ENCODE measurements around the gene DYNC1H1. TPM values are rescaled to one million over a fixed set of nuclear protein-coding genes. Genes with fewer than 3 reads are reported as not detected.

DYNC1H1 gene
- total RNA-seq, 1 experiment from 2014 or later: 361 TPM

GRCh38 chr14:101929946-101930345 lies 34.4 kb upstream of the DYNC1H1 start:
- CTCF ChIA-PET: no interaction called here
- H2AFZ ChIP-seq (ENCODE audit: low read depth, low read length, poor library complexity, severe bottlenecking): no peak overlapping the region
- no peak overlapping the region for H3K9ac ChIP-seq (ENCODE audit: low read length)
- H3K36me3 ChIP-seq (ENCODE audit: control insufficient read depth in 1 of 2, insufficient read depth in 2 of 2, low read length in 2 of 2): no peaks in the 10 kb centered on the region
- no peak overlapping the region for H3K4me3 ChIP-seq (replicated peaks in 1 of 2; ENCODE audit: low read depth in 1 of 2, low read length in 2 of 2)
- no peak for ATAC-seq
- no peaks in the 10 kb centered on the region for H3K79me2 ChIP-seq (ENCODE audit: insufficient read depth, low read length)
- no peak for DNase-seq (ENCODE audit: low read depth, low spot score)
- H3K27me3 ChIP-seq (ENCODE audit: insufficient read depth, low read length): 0 out of 2 replicates have a peak, but pooled peaks cover under 1% of the 10 kb centered on the region
- H3K4me1 ChIP-seq (ENCODE audit: control insufficient read depth in 1 of 2, insufficient read depth in 2 of 2, low read length in 2 of 2): no peaks in the 10 kb centered on the region
- RAD21 ChIA-PET (ENCODE audit: low non-redundant PET in 1 of 2, low total read pairs in 2 of 2, uncharacterized antibody in 2 of 2, unreplicated experiment in 2 of 2): no interaction called here
- H3K9me2 ChIP-seq (ENCODE audit: insufficient read depth): no peaks in the 10 kb centered on the region
- no peak for TF ChIP-seq CBX3 (IDR thresholded peaks at IDR 0.05; ENCODE audit: low read depth)
- no peak for TF ChIP-seq ZBTB33 (IDR thresholded peaks at IDR 0.05; ENCODE audit: extremely low read depth, insufficient replicate concordance, low read length)
- TF ChIP-seq CTCF (IDR thresholded peaks at IDR 0.05 in 2 of 3, conservative IDR thresholded peaks at IDR 0.05 in 1 of 3; ENCODE audit: borderline replicate concordance in 1 of 3, insufficient read depth in 1 of 3, low read depth in 2 of 3, low read length in 2 of 3): no peak
- no peak for TF ChIP-seq FOSL1 (IDR thresholded peaks at IDR 0.05; ENCODE audit: low read depth)
- TF ChIP-seq POLR2A (IDR thresholded peaks at IDR 0.05; ENCODE audit: borderline replicate concordance, extremely low read depth, insufficient read depth, insufficient read length): no peak
- no peak for TF ChIP-seq SIN3A (IDR thresholded peaks at IDR 0.05; ENCODE audit: low read depth)
- TF ChIP-seq REST (IDR thresholded peaks at IDR 0.05; ENCODE audit: low read depth): no peak
- no peak for TF ChIP-seq POLR2AphosphoS5 (IDR thresholded peaks at IDR 0.05; ENCODE audit: low read depth, low read length)
- TF ChIP-seq ZNF274 (IDR thresholded peaks at IDR 0.05; ENCODE audit: low read depth, low read length): no peak
- TF ChIP-seq EZH2phosphoT487 (IDR thresholded peaks at IDR 0.05; ENCODE audit: borderline replicate concordance): no peak
- TF ChIP-seq ELF1 (IDR thresholded peaks at IDR 0.05; ENCODE audit: borderline replicate concordance, low read depth): no peak
- TF ChIP-seq YY1 (IDR thresholded peaks at IDR 0.05; ENCODE audit: extremely low read depth, insufficient replicate concordance, low read depth, low read length): no peak
- no peak for TF ChIP-seq ZFX (IDR thresholded peaks at IDR 0.05)
- no peak for TF ChIP-seq TCF7L2 (IDR thresholded peaks at IDR 0.05; ENCODE audit: borderline replicate concordance, extremely low read depth, insufficient read depth, insufficient read length)
- no peak for TF ChIP-seq JUND (IDR thresholded peaks at IDR 0.05)
- no peak for TF ChIP-seq SRF (IDR thresholded peaks at IDR 0.05; ENCODE audit: low read depth)
- TF ChIP-seq SP1 (IDR thresholded peaks at IDR 0.05; ENCODE audit: low read depth): no peak
- TF ChIP-seq, protein P1, sequence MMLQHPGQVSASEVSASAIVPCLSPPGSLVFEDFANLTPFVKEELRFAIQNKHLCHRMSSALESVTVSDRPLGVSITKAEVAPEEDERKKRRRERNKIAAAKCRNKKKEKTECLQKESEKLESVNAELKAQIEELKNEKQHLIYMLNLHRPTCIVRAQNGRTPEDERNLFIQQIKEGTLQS (IDR thresholded peaks at IDR 0.05): no peak
- TF ChIP-seq CEBPB (IDR thresholded peaks at IDR 0.05; ENCODE audit: low read depth): no peak
- TSS peak; percentile 14 for BruUV-seq (replicated peaks)
- no peak overlapping the region for H3K4me2 ChIP-seq (ENCODE audit: low read length)
- POLR2A ChIA-PET: no interaction called here
- no peaks in the 10 kb centered on the region for H4K20me1 ChIP-seq (ENCODE audit: insufficient read depth)
- H3K27ac ChIP-seq (ENCODE audit: low read depth, low read length): no peak overlapping the region
- H3K9me3 ChIP-seq (ENCODE audit: control insufficient read depth in 1 of 2, insufficient read depth in 1 of 2, low read depth in 1 of 2, low read length in 2 of 2): no peaks in the 10 kb centered on the region
- intact Hi-C loops (cut with micrococcal nuclease): no loop called here

All from HCT116 (cell line).